ENCODE data around the gene ALG6. TPM values are rescaled to one million over a fixed set of nuclear protein-coding genes. Genes with fewer than 3 reads are reported as not detected.
"Not testable (repeated sequence)": the region's sequence is repeated elsewhere in the genome, so short reads cannot be mapped to it uniquely, and the experiment has no call there.

ALG6 gene
- total RNA-seq, 4 donors from 2014 or later, result 4.2 to 10.3 (median 8.8) TPM

DNA sequence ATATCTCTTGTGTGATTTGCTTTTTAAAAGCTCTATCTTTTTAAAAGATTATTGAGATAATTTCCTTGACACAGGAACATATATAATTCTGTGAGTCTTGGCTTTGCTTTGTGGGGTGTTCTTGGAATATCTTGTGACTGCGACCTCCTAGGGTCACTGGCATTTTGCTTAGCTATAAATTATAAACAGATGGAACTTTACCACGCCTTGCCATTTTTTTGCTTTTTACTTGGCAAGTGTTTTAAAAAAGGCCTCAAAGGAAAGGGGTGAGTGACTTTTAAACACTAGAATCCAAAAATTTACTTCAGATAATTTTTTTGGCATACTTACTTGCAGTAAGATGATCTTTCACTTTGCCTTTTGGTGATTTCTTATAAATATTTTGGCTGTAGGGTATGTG is 43.6 kb downstream of the ALG6 start:
- DNase-seq (ENCODE audit: low spot score), result no peak
- no peak for ATAC-seq (ENCODE audit: low FRiP score)

DNA sequence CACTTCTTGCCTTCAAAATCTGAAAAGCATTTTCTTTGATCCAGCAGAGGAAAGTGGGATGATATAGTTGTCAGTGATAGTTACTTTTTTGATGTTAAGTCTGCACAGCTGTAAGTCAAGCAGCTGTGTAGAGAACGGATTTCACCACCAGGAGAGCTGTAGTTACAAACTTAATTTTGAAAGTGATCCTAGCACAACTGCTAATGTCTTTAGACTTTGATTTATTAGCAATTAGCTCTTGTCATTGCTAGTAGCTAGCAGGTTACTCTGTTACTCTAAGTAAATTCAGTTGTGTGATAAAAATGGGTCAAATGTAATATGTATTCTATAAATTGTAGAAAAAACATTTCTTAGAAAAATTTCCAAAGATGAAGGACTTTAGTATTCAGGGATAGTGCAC is 46.0 kb downstream of the ALG6 start:
- DNase-seq (ENCODE audit: low spot score) (no peak), ATAC-seq (ENCODE audit: low FRiP score) (no peak)
- TF ChIP-seq, protein P1, sequence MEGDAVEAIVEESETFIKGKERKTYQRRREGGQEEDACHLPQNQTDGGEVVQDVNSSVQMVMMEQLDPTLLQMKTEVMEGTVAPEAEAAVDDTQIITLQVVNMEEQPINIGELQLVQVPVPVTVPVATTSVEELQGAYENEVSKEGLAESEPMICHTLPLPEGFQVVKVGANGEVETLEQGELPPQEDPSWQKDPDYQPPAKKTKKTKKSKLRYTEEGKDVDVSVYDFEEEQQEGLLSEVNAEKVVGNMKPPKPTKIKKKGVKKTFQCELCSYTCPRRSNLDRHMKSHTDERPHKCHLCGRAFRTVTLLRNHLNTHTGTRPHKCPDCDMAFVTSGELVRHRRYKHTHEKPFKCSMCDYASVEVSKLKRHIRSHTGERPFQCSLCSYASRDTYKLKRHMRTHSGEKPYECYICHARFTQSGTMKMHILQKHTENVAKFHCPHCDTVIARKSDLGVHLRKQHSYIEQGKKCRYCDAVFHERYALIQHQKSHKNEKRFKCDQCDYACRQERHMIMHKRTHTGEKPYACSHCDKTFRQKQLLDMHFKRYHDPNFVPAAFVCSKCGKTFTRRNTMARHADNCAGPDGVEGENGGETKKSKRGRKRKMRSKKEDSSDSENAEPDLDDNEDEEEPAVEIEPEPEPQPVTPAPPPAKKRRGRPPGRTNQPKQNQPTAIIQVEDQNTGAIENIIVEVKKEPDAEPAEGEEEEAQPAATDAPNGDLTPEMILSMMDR (IDR thresholded peaks at IDR 0.05), result no peak

More for the DNA sequence above, 43.6 kb downstream of the ALG6 start:
- TF ChIP-seq, protein P1 (IDR thresholded peaks at IDR 0.05), result no peak

GRCh38 chr1:63414691-63415365 is 47.4 kb downstream of the ALG6 start:
- TF ChIP-seq, protein P1 (IDR thresholded peaks at IDR 0.05), result no peak
- ATAC-seq (ENCODE audit: low FRiP score), result no peak
- no peak for DNase-seq (ENCODE audit: low spot score)

DNA sequence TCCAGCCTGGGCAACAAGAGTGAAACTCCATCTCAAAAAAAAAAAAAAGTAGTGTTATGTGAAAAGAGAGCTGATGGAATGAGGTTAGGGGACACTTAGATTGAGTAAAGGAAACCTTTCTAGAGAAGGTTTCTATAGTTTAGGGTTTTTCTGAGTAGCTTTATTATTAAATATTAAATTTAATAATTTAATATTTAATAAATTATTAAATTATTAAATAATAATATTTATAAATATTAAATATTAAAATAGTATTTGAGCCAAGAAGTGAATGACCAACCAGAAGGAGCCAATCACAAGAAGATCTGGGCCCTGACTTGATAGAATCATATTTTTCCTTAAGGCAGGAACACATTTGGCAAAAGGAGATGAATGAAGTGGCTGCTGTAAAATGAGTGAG is 50.7 kb downstream of the ALG6 start:
- DNase-seq (ENCODE audit: low spot score), result no peak
- TF ChIP-seq, protein P1 (IDR thresholded peaks at IDR 0.05), result no peak
- ATAC-seq (ENCODE audit: low FRiP score), result no peak

- not testable (repeated sequence) for DNase-seq (ENCODE audit: low spot score); ATAC-seq (ENCODE audit: low FRiP score)
These were observed 53.3 kb downstream of the ALG6 start for GRCh38 chr1:63420746-63421145.

DNA sequence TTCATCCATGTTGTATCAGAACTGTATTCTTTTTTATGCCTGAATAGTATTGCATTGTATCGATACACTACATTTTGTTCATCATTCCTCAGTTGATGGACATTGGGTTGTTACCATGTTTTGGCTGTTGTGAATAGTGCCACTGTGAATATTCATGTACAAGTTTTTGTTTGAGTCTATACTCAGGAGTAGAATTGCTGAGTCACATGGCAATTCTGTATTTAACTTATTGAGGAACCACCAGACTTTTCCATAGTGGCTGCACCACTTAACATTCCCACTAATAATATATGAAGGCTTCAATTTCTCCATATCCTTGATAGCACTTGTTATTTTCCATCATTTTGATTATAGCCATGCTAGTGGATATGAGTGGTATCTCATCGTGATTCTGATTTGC is 56.2 kb downstream of the ALG6 start:
- ATAC-seq (ENCODE audit: low FRiP score) (no peak), DNase-seq (ENCODE audit: low spot score) (no peak)
- TF ChIP-seq, protein P1 (IDR thresholded peaks at IDR 0.05), result no peak

DNA sequence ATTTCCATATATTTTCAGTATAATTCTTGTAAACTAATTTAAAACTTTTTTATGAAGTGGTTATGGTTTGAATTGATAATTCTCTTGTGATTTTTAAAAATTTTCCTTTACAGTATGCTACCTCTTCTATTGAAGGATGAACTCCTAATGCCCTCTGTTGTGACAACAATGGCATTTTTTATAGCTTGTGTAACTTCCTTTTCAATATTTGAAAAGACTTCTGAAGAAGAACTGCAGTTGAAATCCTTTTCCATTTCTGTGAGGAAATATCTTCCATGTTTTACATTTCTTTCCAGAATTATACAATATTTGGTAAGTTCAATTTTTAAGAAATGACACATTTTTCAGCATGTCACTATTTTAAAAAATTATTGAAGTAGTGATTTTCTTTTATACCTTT is 61.4 kb downstream of the ALG6 start:
- no peak for ATAC-seq (ENCODE audit: low FRiP score)
- TF ChIP-seq, protein P1 (IDR thresholded peaks at IDR 0.05), result no peak
- no peak for DNase-seq (ENCODE audit: low spot score)

Measured in omental fat pad (tissue), 4 donors.